Tongue (tissue), 2 donors: ENCODE measurements around the gene CXorf49. TPM values are rescaled to one million over a fixed set of nuclear protein-coding genes. Genes with fewer than 3 reads are reported as not detected.
"Not testable (repeated sequence)": the region's sequence is repeated elsewhere in the genome, so short reads cannot be mapped to it uniquely, and the experiment has no call there.

Experiments used
- DNase-seq: peaks from one replicate; pipeline ENCODE4 v3.0.0-alpha.2; 2015
- total RNA-seq: library from RNA; depleted of rRNA; stranded (reverse); fragments of >200 nt; gene quantifications from one replicate; pipeline ENCODE4 v1.2.3, GENCODE V29; 2014

CXorf49 gene
- total RNA-seq = not detected

GRCh38 chrX:71718185-71718584 is at the start of gene CXorf49:
TSS of gene CXorf49 (minus strand) at chrX:71718285. CDS start at chrX:71718151, 134 bp downstream.
- not testable (repeated sequence) for DNase-seq

GRCh38 chrX:71767134-71767533 is 49.0 kb upstream of the CXorf49 start:
- not testable (repeated sequence) for DNase-seq

- DNase-seq = not testable (repeated sequence)
Measured at GRCh38 chrX:71765613-71766012, 47.5 kb upstream of the CXorf49 start.

- not testable (repeated sequence) for DNase-seq
Measured at GRCh38 chrX:71764832-71765231, 46.7 kb upstream of the CXorf49 start.

- not testable (repeated sequence) for DNase-seq
Measured at GRCh38 chrX:71763049-71763448, 45.0 kb upstream of the CXorf49 start, which contains the start of gene CXorf49B. TSS of gene CXorf49B (plus strand) at chrX:71763349. CDS start at chrX:71763424, 75 bp downstream.

- DNase-seq = not testable (repeated sequence)
Measured at GRCh38 chrX:71760688-71761281, 42.7 kb upstream of the CXorf49 start.

- DNase-seq = not testable (repeated sequence)
Measured at GRCh38 chrX:71720289-71720886, 2.3 kb upstream of the CXorf49 start.

- DNase-seq = not testable (repeated sequence)
Measured at GRCh38 chrX:71719195-71719594, 1.1 kb upstream of the CXorf49 start.

GRCh38 chrX:71716323-71716722 is 1.8 kb downstream of the CXorf49 start:
- not testable (repeated sequence) for DNase-seq

- not testable (repeated sequence) for DNase-seq
Measured at GRCh38 chrX:71715551-71715950, 2.5 kb downstream of the CXorf49 start.

GRCh38 chrX:71714064-71714463 is 4.0 kb downstream of the CXorf49 start:
- not testable (repeated sequence) for DNase-seq

GRCh38 chrX:71702853-71703252 is 15.2 kb downstream of the CXorf49 start:
- not testable (repeated sequence) for DNase-seq

GRCh38 chrX:71699023-71699344 is 19.1 kb downstream of the CXorf49 start:
- not testable (repeated sequence) for DNase-seq

GRCh38 chrX:71698299-71699022 is 19.6 kb downstream of the CXorf49 start:
- not testable (repeated sequence) for DNase-seq

GRCh38 chrX:71697466-71698298 is 20.4 kb downstream of the CXorf49 start:
- DNase-seq = not testable (repeated sequence)

GRCh38 chrX:71696641-71697465 is 21.2 kb downstream of the CXorf49 start:
- not testable (repeated sequence) for DNase-seq

- no peak for DNase-seq
Measured at GRCh38 chrX:71679575-71680207, 38.4 kb downstream of the CXorf49 start.

GRCh38 chrX:71677195-71677594 is 40.9 kb downstream of the CXorf49 start:
- DNase-seq = not testable (repeated sequence)

- DNase-seq = not testable (repeated sequence)
Measured at GRCh38 chrX:71676068-71676795, 41.9 kb downstream of the CXorf49 start.

- not testable (repeated sequence) for DNase-seq
Measured at GRCh38 chrX:71675636-71676035, 42.4 kb downstream of the CXorf49 start.
